Measurements from ENCODE around the gene CDK5RAP2.

Gene CDK5RAP2

DNA sequence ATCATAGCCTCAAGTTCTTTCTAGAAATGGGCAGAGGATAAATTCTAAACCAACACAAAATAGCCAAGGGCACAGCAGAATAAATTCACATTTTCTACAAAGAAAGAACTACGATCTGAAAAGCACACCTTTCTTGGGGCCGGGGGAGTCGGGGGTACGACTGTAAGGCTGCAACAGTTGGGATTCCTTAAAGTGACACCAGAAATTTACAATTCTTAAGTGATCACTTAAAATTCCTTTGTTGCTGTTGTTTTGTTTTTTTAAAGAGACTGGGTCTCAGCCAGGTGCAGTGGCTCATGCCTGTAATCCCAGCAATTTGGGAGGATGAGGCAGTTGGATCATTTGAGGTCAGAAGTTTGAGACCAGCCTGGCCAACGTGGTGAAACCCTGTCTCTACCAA, 95.8 kb downstream of the CDK5RAP2 start:
- no peak overlapping the region for H3K9ac ChIP-seq (ENCODE audit: insufficient read length)

DNA sequence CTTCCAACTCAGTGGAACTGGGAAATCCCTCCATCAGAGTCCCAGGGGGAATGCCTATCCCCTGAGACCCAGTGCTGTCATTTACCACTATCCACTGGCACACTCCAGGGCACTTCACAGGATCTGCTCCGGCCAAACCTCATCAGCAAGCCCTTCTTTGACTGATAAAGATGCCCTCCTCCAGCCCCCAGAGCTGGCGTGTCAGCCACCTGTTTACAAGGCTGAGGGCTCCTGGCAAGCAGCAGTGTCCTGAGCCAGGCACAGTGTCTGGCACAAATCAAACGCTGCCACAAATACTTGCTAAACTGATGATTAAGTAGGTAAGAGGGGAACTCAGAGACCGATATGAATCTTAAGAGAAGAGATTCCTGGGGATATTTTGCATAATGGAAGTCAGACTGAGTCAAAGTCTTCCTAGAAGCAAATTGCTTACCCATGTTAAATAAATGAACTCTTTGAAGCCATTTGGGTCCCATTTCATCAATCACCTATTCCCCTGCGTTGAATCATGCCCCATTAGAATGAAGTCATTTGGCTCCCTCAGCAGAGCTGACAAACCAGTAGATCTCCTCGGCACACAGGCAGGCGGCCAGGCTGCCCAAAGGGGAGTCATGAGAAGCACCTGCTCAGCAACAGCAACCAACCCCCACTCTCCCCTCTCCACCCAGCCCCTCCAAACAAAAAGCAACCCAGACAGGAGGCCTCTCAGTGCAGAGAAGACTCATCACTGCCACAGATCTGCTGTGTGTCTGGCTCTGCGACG, 97.4 kb downstream of the CDK5RAP2 start:
- DNase-seq (ENCODE audit: low read depth, low spot score): no peak
- Histone ChIP-seq H3K4me3 (no peak overlapping the region), H3K36me3 (ENCODE audit: insufficient read depth, low read length) (peaks cover 53% of the 10 kb centered on the region), H3K9ac (ENCODE audit: insufficient read length) (no peak overlapping the region), H3K27ac (no peak overlapping the region), H3K9me3 (ENCODE audit: low read depth, low read length) (no peaks in the 10 kb centered on the region)
- TF ChIP-seq FOXP2 (optimal IDR thresholded peaks at IDR 0.05; ENCODE audit: control extremely low read depth, extremely low read length, insufficient read depth) (no peak), POLR2AphosphoS5 (IDR thresholded peaks at IDR 0.05; ENCODE audit: borderline replicate concordance, low read depth, low read length) (no peak), EZH2 (IDR thresholded peaks at IDR 0.05) (no peak)

More for the DNA sequence above, 95.8 kb downstream of the CDK5RAP2 start:
- Histone ChIP-seq H3K4me3 (no peak overlapping the region), H3K9me3 (ENCODE audit: low read depth, low read length) (no peaks in the 10 kb centered on the region), H3K27ac (no peak overlapping the region), H3K36me3 (ENCODE audit: insufficient read depth, low read length) (peaks cover 60% of the 10 kb centered on the region)
- DNase-seq (ENCODE audit: low read depth, low spot score): no peak
- TF ChIP-seq FOXP2 (optimal IDR thresholded peaks at IDR 0.05; ENCODE audit: control extremely low read depth, extremely low read length, insufficient read depth): no peak
- TF ChIP-seq POLR2AphosphoS5 (IDR thresholded peaks at IDR 0.05; ENCODE audit: borderline replicate concordance, low read depth, low read length): no peak
- TF ChIP-seq EZH2 (IDR thresholded peaks at IDR 0.05): no peak

DNA sequence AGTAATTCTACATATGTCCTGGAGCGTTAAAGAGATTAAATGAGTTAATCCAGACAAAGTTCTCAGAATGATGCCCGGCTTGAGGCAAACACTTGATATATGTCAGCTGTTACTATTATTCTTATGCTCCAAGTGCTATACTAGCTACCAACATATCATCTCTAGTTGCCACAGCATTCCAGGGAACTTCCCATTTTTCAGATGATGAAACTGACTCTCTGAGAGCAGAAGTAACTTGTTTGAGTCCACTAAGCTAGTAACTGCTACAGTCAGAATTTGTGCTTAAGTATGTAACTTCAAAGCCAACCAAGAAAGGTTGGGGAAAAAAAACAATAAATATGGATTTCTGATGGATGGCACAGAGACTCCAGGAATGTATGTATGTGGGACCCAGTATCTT, 98.1 kb downstream of the CDK5RAP2 start:
- no peak for DNase-seq (ENCODE audit: low read depth, low spot score)
- TF ChIP-seq EZH2 (IDR thresholded peaks at IDR 0.05) (no peak), POLR2AphosphoS5 (IDR thresholded peaks at IDR 0.05; ENCODE audit: borderline replicate concordance, low read depth, low read length) (no peak), FOXP2 (optimal IDR thresholded peaks at IDR 0.05; ENCODE audit: control extremely low read depth, extremely low read length, insufficient read depth) (no peak)
- no peaks in the 10 kb centered on the region for H3K9me3 ChIP-seq (ENCODE audit: low read depth, low read length)
- H3K27ac ChIP-seq: no peak overlapping the region
- peaks cover 50% of the 10 kb centered on the region for H3K36me3 ChIP-seq (ENCODE audit: insufficient read depth, low read length)
- no peak overlapping the region for H3K9ac ChIP-seq (ENCODE audit: insufficient read length)
- no peak overlapping the region for H3K4me3 ChIP-seq

DNA sequence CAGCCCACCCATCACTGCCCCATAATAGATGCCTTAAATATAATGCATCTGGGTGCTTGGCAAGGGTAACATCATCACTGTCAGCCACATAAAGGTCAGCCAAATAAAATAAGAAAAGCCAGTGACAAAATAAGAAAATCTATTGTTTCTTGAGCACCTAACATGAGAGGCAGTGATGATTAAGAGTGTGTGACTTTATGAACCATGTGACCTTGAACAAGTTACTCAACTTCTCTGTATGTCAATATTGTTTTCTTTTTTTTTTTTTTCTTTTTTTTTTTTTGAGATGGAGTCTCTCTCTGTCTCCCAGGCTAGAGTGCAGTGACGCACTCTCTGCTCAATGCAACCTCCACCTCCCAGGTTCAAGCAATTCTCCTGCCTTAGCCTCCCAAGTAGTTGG, 98.7 kb downstream of the CDK5RAP2 start:
- H3K9me3 ChIP-seq (ENCODE audit: low read depth, low read length): no peaks in the 10 kb centered on the region
- peaks cover 50% of the 10 kb centered on the region for H3K36me3 ChIP-seq (ENCODE audit: insufficient read depth, low read length)
- no peak overlapping the region for H3K27ac ChIP-seq
- no peak for DNase-seq (ENCODE audit: low read depth, low spot score)
- no peak overlapping the region for H3K9ac ChIP-seq (ENCODE audit: insufficient read length)
- no peak for TF ChIP-seq POLR2AphosphoS5 (IDR thresholded peaks at IDR 0.05; ENCODE audit: borderline replicate concordance, low read depth, low read length)
- no peak for TF ChIP-seq EZH2 (IDR thresholded peaks at IDR 0.05)
- TF ChIP-seq FOXP2 (optimal IDR thresholded peaks at IDR 0.05; ENCODE audit: control extremely low read depth, extremely low read length, insufficient read depth): no peak
- no peak overlapping the region for H3K4me3 ChIP-seq

DNA sequence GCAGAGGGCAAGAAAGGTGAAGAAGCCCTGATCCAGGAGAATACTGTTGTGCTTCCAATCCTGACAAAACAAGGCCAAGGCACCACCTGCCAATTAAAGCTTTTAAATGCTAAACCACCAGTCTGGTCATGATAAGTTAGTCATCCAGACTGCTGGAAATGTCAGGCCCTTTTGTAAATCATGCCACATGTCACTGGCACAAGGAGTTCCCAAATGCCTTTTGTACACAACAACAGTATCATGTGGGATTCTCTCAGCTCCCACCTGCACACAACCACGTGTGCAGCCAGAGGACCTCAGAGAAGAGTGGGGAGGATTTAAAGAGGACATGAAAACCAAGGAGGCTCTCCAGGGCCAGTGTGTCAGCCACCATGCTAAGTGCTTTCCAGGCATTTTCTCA, 99.3 kb downstream of the CDK5RAP2 start:
- no peak for DNase-seq (ENCODE audit: low read depth, low spot score)
- Histone ChIP-seq H3K27ac (no peak overlapping the region), H3K36me3 (ENCODE audit: insufficient read depth, low read length) (peaks cover 46% of the 10 kb centered on the region)

DNA sequence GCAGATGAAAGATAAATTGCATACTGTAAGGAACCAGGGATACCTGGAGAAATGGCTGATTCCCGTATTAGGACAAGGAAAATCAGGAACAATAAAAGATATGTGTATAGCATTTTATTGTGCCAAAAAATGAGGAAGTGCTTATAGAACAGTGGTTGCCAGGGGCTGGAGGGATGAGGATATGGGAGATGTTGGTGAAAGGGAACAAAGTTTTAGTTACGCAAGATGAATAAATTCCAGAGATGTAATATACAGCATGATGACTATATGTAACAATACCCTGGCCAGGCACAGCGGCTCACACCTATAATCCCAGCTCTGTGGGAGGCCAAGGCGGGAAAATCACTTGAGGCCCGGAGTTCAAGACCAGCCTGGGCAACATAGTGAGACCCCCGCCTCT, 101.8 kb downstream of the CDK5RAP2 start:
- TF ChIP-seq FOXP2 (optimal IDR thresholded peaks at IDR 0.05; ENCODE audit: control extremely low read depth, extremely low read length, insufficient read depth): no peak
- TF ChIP-seq EZH2 (IDR thresholded peaks at IDR 0.05): no peak
- TF ChIP-seq POLR2AphosphoS5 (IDR thresholded peaks at IDR 0.05; ENCODE audit: borderline replicate concordance, low read depth, low read length): no peak
- Histone ChIP-seq H3K9me3 (ENCODE audit: low read depth, low read length) (no peaks in the 10 kb centered on the region), H3K4me3 (no peak overlapping the region), H3K9ac (ENCODE audit: insufficient read length) (no peak overlapping the region), H3K36me3 (ENCODE audit: insufficient read depth, low read length) (peaks cover 41% of the 10 kb centered on the region), H3K27ac (peak overlapping the region; percentile 43)
- DNase-seq (ENCODE audit: low read depth, low spot score): no peak

More for the DNA sequence above, 99.3 kb downstream of the CDK5RAP2 start:
- no peak overlapping the region for H3K9ac ChIP-seq (ENCODE audit: insufficient read length)
- H3K9me3 ChIP-seq (ENCODE audit: low read depth, low read length): no peaks in the 10 kb centered on the region
- no peak overlapping the region for H3K4me3 ChIP-seq
- TF ChIP-seq POLR2AphosphoS5 (IDR thresholded peaks at IDR 0.05; ENCODE audit: borderline replicate concordance, low read depth, low read length): no peak
- TF ChIP-seq EZH2 (IDR thresholded peaks at IDR 0.05): no peak

DNA sequence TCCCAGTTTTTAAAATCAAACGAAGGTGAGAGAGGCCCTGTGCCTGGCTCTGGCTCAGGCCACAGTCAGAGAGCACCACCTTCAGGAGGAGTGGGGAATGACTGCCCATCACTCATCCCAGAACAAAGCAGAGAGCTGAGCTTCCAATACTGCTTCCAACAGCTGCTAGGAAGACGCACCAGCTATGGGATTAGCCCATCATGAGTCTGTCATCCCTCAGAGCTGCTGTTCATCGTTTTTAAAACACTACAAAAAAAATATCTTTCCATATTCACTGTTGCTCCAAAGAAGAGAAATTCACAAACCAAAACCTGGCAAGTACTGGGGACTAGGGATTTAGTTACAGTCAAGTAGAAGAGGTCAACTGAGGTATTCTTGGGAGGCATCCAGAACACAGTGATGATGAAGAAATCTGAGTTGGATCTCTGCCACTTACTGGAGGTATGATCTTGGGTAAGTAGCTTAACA, 102.4 kb downstream of the CDK5RAP2 start:
- no peak overlapping the region for H3K4me3 ChIP-seq
- H3K9me3 ChIP-seq (ENCODE audit: low read depth, low read length): no peaks in the 10 kb centered on the region
- peak overlapping the region; percentile 43; the same call in 1 of the 2 replicates for H3K27ac ChIP-seq
- DNase-seq (ENCODE audit: low read depth, low spot score): no peak
- TF ChIP-seq FOXP2 (optimal IDR thresholded peaks at IDR 0.05; ENCODE audit: control extremely low read depth, extremely low read length, insufficient read depth) (no peak), POLR2AphosphoS5 (IDR thresholded peaks at IDR 0.05; ENCODE audit: borderline replicate concordance, low read depth, low read length) (no peak), EZH2 (IDR thresholded peaks at IDR 0.05) (no peak)
- H3K36me3 ChIP-seq (ENCODE audit: insufficient read depth, low read length): peaks cover 38% of the 10 kb centered on the region
- no peak overlapping the region for H3K9ac ChIP-seq (ENCODE audit: insufficient read length)

DNA sequence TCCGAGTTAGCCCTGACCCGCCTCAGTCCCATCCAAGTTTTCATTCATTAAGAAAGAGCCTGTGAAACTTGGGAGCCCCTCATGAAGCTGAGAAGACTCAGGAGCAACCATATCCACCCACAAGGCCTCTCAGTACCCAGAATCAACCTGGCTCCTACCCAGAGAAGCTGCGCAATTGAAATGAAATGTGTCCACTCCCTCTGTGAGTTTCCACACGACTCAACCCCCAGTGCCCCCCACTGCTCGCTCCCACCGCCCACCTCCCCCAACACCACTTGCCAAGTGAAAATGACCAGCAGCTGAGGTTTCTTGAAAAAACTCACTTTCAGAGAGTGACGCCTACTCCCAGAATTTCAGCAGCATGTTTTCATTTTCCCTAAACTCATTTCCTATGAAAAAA, 104.6 kb downstream of the CDK5RAP2 start:
- no peak overlapping the region for H3K9ac ChIP-seq (ENCODE audit: insufficient read length)
- H3K9me3 ChIP-seq (ENCODE audit: low read depth, low read length): no peaks in the 10 kb centered on the region
- H3K27ac ChIP-seq: no peak overlapping the region
- H3K36me3 ChIP-seq (ENCODE audit: insufficient read depth, low read length): peaks cover 30% of the 10 kb centered on the region
- TF ChIP-seq EZH2 (IDR thresholded peaks at IDR 0.05) (no peak), FOXP2 (optimal IDR thresholded peaks at IDR 0.05; ENCODE audit: control extremely low read depth, extremely low read length, insufficient read depth) (no peak), POLR2AphosphoS5 (IDR thresholded peaks at IDR 0.05; ENCODE audit: borderline replicate concordance, low read depth, low read length) (no peak)
- no peak for DNase-seq (ENCODE audit: low read depth, low spot score)
- no peak overlapping the region for H3K4me3 ChIP-seq
